ENCODE measurements around the gene LMTK2.

DNA sequence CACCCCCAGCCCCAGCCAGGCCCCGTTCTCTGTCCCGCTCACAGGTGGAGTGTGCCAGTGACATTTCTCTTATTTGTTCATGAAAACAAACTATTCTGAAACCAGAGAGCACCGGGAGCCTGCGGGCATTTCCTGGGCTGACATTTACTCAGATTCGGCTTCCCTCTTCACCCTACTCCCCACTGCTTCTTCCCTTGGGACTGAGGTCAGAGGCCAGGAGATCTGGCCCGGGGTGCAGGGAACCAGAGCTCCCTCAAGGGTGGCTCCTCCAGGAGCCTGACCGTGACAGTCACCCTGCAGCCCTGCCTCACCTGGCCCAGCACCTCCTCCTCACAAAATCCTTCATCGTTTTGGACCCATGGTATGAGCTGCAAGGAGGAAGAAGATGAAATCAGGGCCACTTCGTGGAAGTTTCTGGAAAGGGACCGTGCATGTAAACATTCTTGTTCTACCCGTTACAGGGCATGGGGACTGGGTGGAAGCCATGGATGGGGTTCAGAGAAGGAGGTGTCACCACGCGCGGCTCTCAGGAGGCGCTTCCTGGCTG lies 116.8 kb downstream of the LMTK2 start:
- TF ChIP-seq, protein P1, sequence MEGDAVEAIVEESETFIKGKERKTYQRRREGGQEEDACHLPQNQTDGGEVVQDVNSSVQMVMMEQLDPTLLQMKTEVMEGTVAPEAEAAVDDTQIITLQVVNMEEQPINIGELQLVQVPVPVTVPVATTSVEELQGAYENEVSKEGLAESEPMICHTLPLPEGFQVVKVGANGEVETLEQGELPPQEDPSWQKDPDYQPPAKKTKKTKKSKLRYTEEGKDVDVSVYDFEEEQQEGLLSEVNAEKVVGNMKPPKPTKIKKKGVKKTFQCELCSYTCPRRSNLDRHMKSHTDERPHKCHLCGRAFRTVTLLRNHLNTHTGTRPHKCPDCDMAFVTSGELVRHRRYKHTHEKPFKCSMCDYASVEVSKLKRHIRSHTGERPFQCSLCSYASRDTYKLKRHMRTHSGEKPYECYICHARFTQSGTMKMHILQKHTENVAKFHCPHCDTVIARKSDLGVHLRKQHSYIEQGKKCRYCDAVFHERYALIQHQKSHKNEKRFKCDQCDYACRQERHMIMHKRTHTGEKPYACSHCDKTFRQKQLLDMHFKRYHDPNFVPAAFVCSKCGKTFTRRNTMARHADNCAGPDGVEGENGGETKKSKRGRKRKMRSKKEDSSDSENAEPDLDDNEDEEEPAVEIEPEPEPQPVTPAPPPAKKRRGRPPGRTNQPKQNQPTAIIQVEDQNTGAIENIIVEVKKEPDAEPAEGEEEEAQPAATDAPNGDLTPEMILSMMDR (IDR thresholded peaks at IDR 0.05; ENCODE audit: borderline replicate concordance, extremely low read depth, low read length, poor library complexity, severe bottlenecking): no peak
- no peak for TF ChIP-seq EZH2 (IDR thresholded peaks at IDR 0.05; ENCODE audit: borderline replicate concordance, low read depth, low read length, severe bottlenecking)
